HCT116 (cell line): ENCODE data around the gene TMEM184A. TPM values are rescaled to one million over a fixed set of nuclear protein-coding genes. Genes with fewer than 3 reads are reported as not detected.
A peak's percentile ranks its signal among the peaks of the same experiment; 100 is the strongest.

ENCODE experiments used
- ATAC-seq: fragments of 200-7000 bp; cut with Tn5 transposase; 2 replicates; pipeline ENCODE4 v1.9.1; 2020; ENCODE audit warnings: mild to moderate bottlenecking, moderate library complexity
- BruUV-seq: library from RNA; stranded (reverse); fragments of 400-500 nt; replicated peaks from 2 replicates; lab custom pipeline; 2021; lab: Mats Ljungman, UMichigan
- CTCF ChIA-PET: fragments of 300-600 bp; sonication (Branson Sonifier 250); formaldehyde crosslinking; loops from one replicate; lab custom pipeline; 2021; ENCODE audit warnings: antibody characterized with exemption; lab: Charles Lee
- POLR2A ChIA-PET: fragments of 300-600, 350-600 bp; sonication (Branson Sonifier 250); formaldehyde crosslinking; loops from one replicate; lab custom pipeline; 2021; ENCODE audit warnings: antibody characterized with exemption; lab: Charles Lee
- RAD21 ChIA-PET, 2 experiments: fragments of 300-600 bp; sonication (Branson Sonifier 250); formaldehyde crosslinking; loops; one replicate each; lab custom pipeline; 2023; ENCODE audit warnings: low total read pairs in 2 of 2; ENCODE audit not compliant: uncharacterized antibody in 2 of 2, unreplicated experiment in 2 of 2, low non-redundant PET in 1 of 2; lab: Charles Lee
- DNase-seq: peaks from one replicate; pipeline ENCODE4 v3.0.0-alpha.2; 2010; ENCODE audit warnings: low read depth, low spot score
- H2AFZ ChIP-seq: fragments of 200-600 bp; shearing (Covaris generic), sonication (generic); 2 replicates; pipeline ENCODE4 v1.6.1; 2017; ENCODE audit warnings: low read depth, mixed run types, mixed read lengths, antibody characterized with exemption, low read length; ENCODE audit not compliant: poor library complexity, severe bottlenecking
- H3K27ac ChIP-seq: 2 replicates; pipeline ENCODE4 v1.5.1; 2012; ENCODE audit warnings: low read depth, low read length
- H3K27me3 ChIP-seq: fragments of 200-600 bp; sonication (generic); 2 replicates; pipeline ENCODE4 v1.6.1; 2016; ENCODE audit warnings: mixed run types, low read length, mixed read lengths; ENCODE audit not compliant: insufficient read depth
- H3K36me3 ChIP-seq, 2 experiments: fragments of 200-500 bp in 1 of 2; fragments of 200-600 bp in 1 of 2; sonication (Bioruptor generic) in 1 of 2; sonication (generic) in 1 of 2; 2 replicates each; pipeline versions ENCODE4 v1.5.1 to v1.6.1; 2014 to 2016; ENCODE audit warnings: low read length in 2 of 2, inconsistent platforms in 1 of 2, mixed read lengths in 1 of 2, mixed run types in 1 of 2; ENCODE audit not compliant: insufficient read depth in 2 of 2, control insufficient read depth in 1 of 2
- H3K4me1 ChIP-seq, 2 experiments: fragments of 200-600 bp in 1 of 2; sonication (generic) in 1 of 2; 2 replicates each; pipeline versions ENCODE4 v1.5.1 to v1.6.1; 2012 to 2017; ENCODE audit warnings: low read length in 2 of 2, inconsistent platforms in 1 of 2, mild to moderate bottlenecking in 1 of 2, mixed read lengths in 1 of 2, mixed run types in 1 of 2, moderate library complexity in 1 of 2; ENCODE audit not compliant: insufficient read depth in 2 of 2, control insufficient read depth in 1 of 2
- H3K4me2 ChIP-seq: fragments of 200-600 bp; sonication (generic); 2 replicates; pipeline ENCODE4 v1.6.1; 2017; ENCODE audit warnings: mixed run types, low read length, mixed read lengths
- H3K4me3 ChIP-seq, 2 experiments: fragments of 200-600 bp in 1 of 2; sonication (generic) in 1 of 2; replicated peaks in 1 of 2; 2 replicates each; pipeline ENCODE4 v1.5.1; 2011 to 2016; ENCODE audit warnings: low read length in 2 of 2, control low read depth in 1 of 2, low read depth in 1 of 2, mild to moderate bottlenecking in 1 of 2, mixed read lengths in 1 of 2, mixed run types in 1 of 2
- H3K79me2 ChIP-seq: fragments of 200-600 bp; sonication (generic); 2 replicates; pipeline ENCODE4 v1.6.1; 2017; ENCODE audit warnings: mild to moderate bottlenecking, mixed run types, low read length, moderate library complexity, mixed read lengths; ENCODE audit not compliant: insufficient read depth
- H3K9ac ChIP-seq: fragments of 200-600 bp; sonication (generic); 2 replicates; pipeline ENCODE4 v1.6.1; 2016; ENCODE audit warnings: low read length, mixed read lengths
- H3K9me2 ChIP-seq: fragments of 200-600 bp; sonication (generic), shearing (Covaris generic); 2 replicates; pipeline ENCODE4 v1.6.1; 2017; ENCODE audit warnings: mixed run types, mild to moderate bottlenecking, moderate library complexity; ENCODE audit not compliant: insufficient read depth
- H3K9me3 ChIP-seq, 2 experiments: fragments of 200-500 bp in 1 of 2; fragments of 200-600 bp in 1 of 2; sonication (Bioruptor generic) in 1 of 2; sonication (generic) in 1 of 2; 2 replicates each; pipeline ENCODE4 v1.6.1; 2014 to 2017; ENCODE audit warnings: low read length in 2 of 2, mixed read lengths in 2 of 2, inconsistent platforms in 1 of 2, low read depth in 1 of 2, mild to moderate bottlenecking in 1 of 2, mixed run types in 1 of 2, moderate library complexity in 1 of 2; ENCODE audit not compliant: control insufficient read depth in 1 of 2, insufficient read depth in 1 of 2
- H4K20me1 ChIP-seq: fragments of 200-600 bp; sonication (generic), shearing (Covaris generic); 2 replicates; pipeline ENCODE4 v1.6.1; 2017; ENCODE audit warnings: mixed run types, mild to moderate bottlenecking, moderate library complexity; ENCODE audit not compliant: insufficient read depth
- CEBPB ChIP-seq: IDR thresholded peaks from 2 replicates; pipeline ENCODE4 v1.6.1; 2012; ENCODE audit warnings: low read depth
- ELF1 ChIP-seq: IDR thresholded peaks from 2 replicates; pipeline ENCODE4 v1.6.1; 2012; ENCODE audit warnings: low read depth, borderline replicate concordance
- EZH2 ChIP-seq: fragments of 200-600 bp; sonication (generic); IDR thresholded peaks from 2 replicates; pipeline ENCODE4 v1.6.1; 2017; ENCODE audit warnings: antibody characterized with exemption, mixed run types
- EZH2phosphoT487 ChIP-seq: fragments of 200-600 bp; IDR thresholded peaks from 2 replicates; pipeline ENCODE4 v1.6.1; 2018; ENCODE audit warnings: antibody characterized with exemption, borderline replicate concordance
- MAX ChIP-seq: IDR thresholded peaks from 2 replicates; pipeline ENCODE4 v1.6.1; 2012
- POLR2A ChIP-seq: IDR thresholded peaks from 2 replicates; pipeline ENCODE4 v1.7.0; 2011; ENCODE audit warnings: borderline replicate concordance; ENCODE audit not compliant: insufficient read depth, insufficient read length; ENCODE audit errors: extremely low read depth
- POLR2AphosphoS5 ChIP-seq: IDR thresholded peaks from 2 replicates; pipeline ENCODE4 v1.6.1; 2011; ENCODE audit warnings: mild to moderate bottlenecking, low read depth, low read length, moderate library complexity
- SIN3A ChIP-seq: IDR thresholded peaks from 2 replicates; pipeline ENCODE4 v1.6.1; 2012; ENCODE audit warnings: low read depth
- SP1 ChIP-seq: IDR thresholded peaks from 2 replicates; pipeline ENCODE4 v1.6.1; 2012; ENCODE audit warnings: low read depth
- SRF ChIP-seq: IDR thresholded peaks from 2 replicates; pipeline ENCODE4 v1.6.1; 2012; ENCODE audit warnings: low read depth
- TCF7L2 ChIP-seq: IDR thresholded peaks from 2 replicates; pipeline ENCODE4 v1.7.0; 2011; ENCODE audit warnings: borderline replicate concordance, inconsistent platforms; ENCODE audit not compliant: insufficient read depth, insufficient read length; ENCODE audit errors: extremely low read depth
- YY1 ChIP-seq: IDR thresholded peaks from 2 replicates; pipeline ENCODE4 v1.6.1; 2011; ENCODE audit warnings: low read length, low read depth, moderate library complexity, mild to moderate bottlenecking; ENCODE audit not compliant: insufficient replicate concordance; ENCODE audit errors: extremely low read depth
- ZFX ChIP-seq: fragments of 450-650 bp; IDR thresholded peaks from 2 replicates; pipeline ENCODE4 v1.6.1; 2017
- intact Hi-C: fragments of 100-400 bp; cut with micrococcal nuclease; formaldehyde crosslinking; loops from 2 replicates; pipeline ENCODE4 v1.10.0; 2022
- total RNA-seq: library from RNA; stranded (reverse); gene quantifications from one replicate; pipeline ENCODE4 v1.2.1, GENCODE V29; 2021; ENCODE audit not compliant: unreplicated experiment
- TF ChIP-seq, protein P1 (sequence below): IDR thresholded peaks from 2 replicates; pipeline ENCODE4 v1.6.1; 2012
- TF ChIP-seq, protein P2 (sequence below): IDR thresholded peaks from 2 replicates; pipeline ENCODE4 v1.6.1; 2012; ENCODE audit warnings: low read depth

TMEM184A gene
- total RNA-seq, 1 experiment from 2014 or later: 34.8 TPM

DNA sequence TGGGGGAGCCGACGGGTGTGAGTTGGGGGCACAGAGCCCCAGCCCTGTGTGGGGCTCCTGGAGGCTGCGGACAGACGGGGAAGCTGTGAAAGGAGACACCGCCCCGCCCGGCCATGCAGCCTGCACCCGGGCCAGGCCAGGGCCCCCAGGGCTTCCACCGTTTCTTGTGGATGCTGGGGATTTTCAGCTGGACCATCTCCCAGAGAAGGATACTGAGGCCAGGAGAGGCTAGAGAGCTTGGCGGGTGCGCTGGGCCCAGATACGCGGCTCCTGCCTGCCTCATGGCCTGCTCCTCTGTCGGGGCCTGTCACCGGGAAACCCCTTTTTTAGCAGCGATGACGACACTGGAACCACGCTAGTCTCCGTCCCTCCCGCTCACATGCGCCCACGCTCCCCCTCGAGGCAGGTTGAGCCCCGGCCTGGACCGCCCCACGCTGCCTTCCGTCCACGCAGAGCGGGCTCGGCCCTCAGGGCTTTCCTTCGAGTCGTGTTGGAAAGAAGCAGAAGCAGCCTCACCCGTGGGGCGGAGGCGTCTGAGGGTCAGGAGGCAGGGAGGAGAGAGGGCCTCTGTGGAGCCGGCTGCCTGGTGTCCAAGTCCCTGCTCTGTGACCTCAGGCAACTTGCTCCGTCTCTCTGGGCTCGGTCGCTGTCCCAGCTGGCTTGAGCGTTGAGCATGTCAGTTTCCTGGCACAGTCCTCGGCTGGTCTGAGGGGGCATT lies 11.7 kb downstream of the TMEM184A start:
- no peak overlapping the region for H3K9ac ChIP-seq
- CTCF ChIA-PET: no interaction called here
- no peaks in the 10 kb centered on the region for H4K20me1 ChIP-seq
- RAD21 ChIA-PET: no interaction called here
- H3K27ac ChIP-seq: peak overlapping the region; percentile 43; the same call in 1 of the 2 replicates
- no peak overlapping the region for H3K4me3 ChIP-seq
- no peaks in the 10 kb centered on the region for H3K4me1 ChIP-seq
- H2AFZ ChIP-seq: no peak overlapping the region
- H3K9me3 ChIP-seq: no peaks in the 10 kb centered on the region
- POLR2A ChIA-PET: interaction anchor here (1.1 to 1.2 kb wide), 2 partner anchors 11 to 12 kb away, joined by 3 to 4 read pairs; partner anchors contain the start of gene TMEM184A
- H3K4me2 ChIP-seq: no peak overlapping the region
- no peaks in the 10 kb centered on the region for H3K9me2 ChIP-seq
- no TSS peak for BruUV-seq
- TF ChIP-seq, protein P1, sequence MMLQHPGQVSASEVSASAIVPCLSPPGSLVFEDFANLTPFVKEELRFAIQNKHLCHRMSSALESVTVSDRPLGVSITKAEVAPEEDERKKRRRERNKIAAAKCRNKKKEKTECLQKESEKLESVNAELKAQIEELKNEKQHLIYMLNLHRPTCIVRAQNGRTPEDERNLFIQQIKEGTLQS: no peak
- TF ChIP-seq POLR2A (no peak), SRF (no peak)
- H3K27me3 ChIP-seq: no peaks in the 10 kb centered on the region
- H3K36me3 ChIP-seq: peaks cover 9 to 14% of the 10 kb centered on the region in 2 experiments; a peak in 3 of 4 replicates
- DNase-seq: no peak
- peaks cover 7% of the 10 kb centered on the region; the same call in 1 of the 2 replicates for H3K79me2 ChIP-seq
- ATAC-seq: 0 out of 2 replicates have a peak, but pooled peaks have one; percentile 6
- intact Hi-C loops: no loop called here

- DNase-seq: no peak
- intact Hi-C loops: no loop called here
- H3K9me3 ChIP-seq: no peaks in the 10 kb centered on the region
- no peaks in the 10 kb centered on the region for H3K4me1 ChIP-seq
- H3K27me3 ChIP-seq: no peaks in the 10 kb centered on the region
- ChIA-PET RAD21 (no interaction called here), POLR2A (interaction anchor here (1.1 kb wide), 1 partner anchor 11 kb away, joined by 4 read pairs; the partner anchor contains the start of gene TMEM184A), CTCF (interaction anchor here (1.2 kb wide), 1 partner anchor 13 kb away, joined by 4 read pairs; the partner anchor contains the start of gene TMEM184A)
- H3K36me3 ChIP-seq: peaks cover 9 to 19% of the 10 kb centered on the region in 2 experiments; a peak in 3 of 4 replicates
- no peak overlapping the region for H2AFZ ChIP-seq
- no TSS peak for BruUV-seq
- H3K79me2 ChIP-seq: peaks cover 12% of the 10 kb centered on the region
- no peaks in the 10 kb centered on the region for H3K9me2 ChIP-seq
- H3K4me3 ChIP-seq: no peak overlapping the region
- ATAC-seq: no peak
- H3K9ac ChIP-seq: no peak overlapping the region
- no peaks in the 10 kb centered on the region for H4K20me1 ChIP-seq
- H3K4me2 ChIP-seq: no peak overlapping the region
- H3K27ac ChIP-seq: peak overlapping the region; percentile 43; the same call in 1 of the 2 replicates
- TF ChIP-seq SRF (no peak), EZH2 (no peak), ZFX (no peak), MAX (no peak), ELF1 (no peak), YY1 (no peak), TCF7L2 (no peak), POLR2A (no peak), SIN3A (no peak), SP1 (no peak), EZH2phosphoT487 (no peak), POLR2AphosphoS5 (no peak), CEBPB (no peak)
- TF ChIP-seq, protein P2, sequence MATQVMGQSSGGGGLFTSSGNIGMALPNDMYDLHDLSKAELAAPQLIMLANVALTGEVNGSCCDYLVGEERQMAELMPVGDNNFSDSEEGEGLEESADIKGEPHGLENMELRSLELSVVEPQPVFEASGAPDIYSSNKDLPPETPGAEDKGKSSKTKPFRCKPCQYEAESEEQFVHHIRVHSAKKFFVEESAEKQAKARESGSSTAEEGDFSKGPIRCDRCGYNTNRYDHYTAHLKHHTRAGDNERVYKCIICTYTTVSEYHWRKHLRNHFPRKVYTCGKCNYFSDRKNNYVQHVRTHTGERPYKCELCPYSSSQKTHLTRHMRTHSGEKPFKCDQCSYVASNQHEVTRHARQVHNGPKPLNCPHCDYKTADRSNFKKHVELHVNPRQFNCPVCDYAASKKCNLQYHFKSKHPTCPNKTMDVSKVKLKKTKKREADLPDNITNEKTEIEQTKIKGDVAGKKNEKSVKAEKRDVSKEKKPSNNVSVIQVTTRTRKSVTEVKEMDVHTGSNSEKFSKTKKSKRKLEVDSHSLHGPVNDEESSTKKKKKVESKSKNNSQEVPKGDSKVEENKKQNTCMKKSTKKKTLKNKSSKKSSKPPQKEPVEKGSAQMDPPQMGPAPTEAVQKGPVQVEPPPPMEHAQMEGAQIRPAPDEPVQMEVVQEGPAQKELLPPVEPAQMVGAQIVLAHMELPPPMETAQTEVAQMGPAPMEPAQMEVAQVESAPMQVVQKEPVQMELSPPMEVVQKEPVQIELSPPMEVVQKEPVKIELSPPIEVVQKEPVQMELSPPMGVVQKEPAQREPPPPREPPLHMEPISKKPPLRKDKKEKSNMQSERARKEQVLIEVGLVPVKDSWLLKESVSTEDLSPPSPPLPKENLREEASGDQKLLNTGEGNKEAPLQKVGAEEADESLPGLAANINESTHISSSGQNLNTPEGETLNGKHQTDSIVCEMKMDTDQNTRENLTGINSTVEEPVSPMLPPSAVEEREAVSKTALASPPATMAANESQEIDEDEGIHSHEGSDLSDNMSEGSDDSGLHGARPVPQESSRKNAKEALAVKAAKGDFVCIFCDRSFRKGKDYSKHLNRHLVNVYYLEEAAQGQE: no peak
- TF ChIP-seq, protein P1: no peak
These were observed 12.2 kb downstream of the TMEM184A start for GRCh38 chr7:1543826-1544177.
